ENCODE data around the gene SLCO2B1. TPM values are rescaled to one million over a fixed set of nuclear protein-coding genes. Genes with fewer than 3 reads are reported as not detected.
"Not testable (repeated sequence)": the region's sequence is repeated elsewhere in the genome, so short reads cannot be mapped to it uniquely, and the experiment has no call there.

The SLCO2B1 gene, protein sequence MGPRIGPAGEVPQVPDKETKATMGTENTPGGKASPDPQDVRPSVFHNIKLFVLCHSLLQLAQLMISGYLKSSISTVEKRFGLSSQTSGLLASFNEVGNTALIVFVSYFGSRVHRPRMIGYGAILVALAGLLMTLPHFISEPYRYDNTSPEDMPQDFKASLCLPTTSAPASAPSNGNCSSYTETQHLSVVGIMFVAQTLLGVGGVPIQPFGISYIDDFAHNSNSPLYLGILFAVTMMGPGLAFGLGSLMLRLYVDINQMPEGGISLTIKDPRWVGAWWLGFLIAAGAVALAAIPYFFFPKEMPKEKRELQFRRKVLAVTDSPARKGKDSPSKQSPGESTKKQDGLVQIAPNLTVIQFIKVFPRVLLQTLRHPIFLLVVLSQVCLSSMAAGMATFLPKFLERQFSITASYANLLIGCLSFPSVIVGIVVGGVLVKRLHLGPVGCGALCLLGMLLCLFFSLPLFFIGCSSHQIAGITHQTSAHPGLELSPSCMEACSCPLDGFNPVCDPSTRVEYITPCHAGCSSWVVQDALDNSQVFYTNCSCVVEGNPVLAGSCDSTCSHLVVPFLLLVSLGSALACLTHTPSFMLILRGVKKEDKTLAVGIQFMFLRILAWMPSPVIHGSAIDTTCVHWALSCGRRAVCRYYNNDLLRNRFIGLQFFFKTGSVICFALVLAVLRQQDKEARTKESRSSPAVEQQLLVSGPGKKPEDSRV
- 10 to 100 TPM in 7 of 10 donors, 1 to 10 TPM in 3; 9.1 to 19.4 (median 11.7) TPM for polyA plus RNA-seq (ENCODE audit: insufficient read length in 10 of 10)
- long read RNA-seq, donor 1, full-length matches to known transcripts: 6 of 6 reads
- long read RNA-seq, donor 1, partial matches to known transcripts: 0 of 6 reads
- long read RNA-seq, donor 1, other reads (novel, unspliced or antisense): 0 of 6 reads
- long read RNA-seq, donor 2, full-length matches to known transcripts: 4 of 4 reads
- long read RNA-seq, donor 2, partial matches to known transcripts: 0 of 4 reads
- long read RNA-seq, donor 2, other reads (novel, unspliced or antisense): 0 of 4 reads
- long read RNA-seq, donor 3: 0 reads
- long read RNA-seq, donor 4, full-length matches to known transcripts: 11 of 11 reads
- long read RNA-seq, donor 4, partial matches to known transcripts: 0 of 11 reads
- long read RNA-seq, donor 4, other reads (novel, unspliced or antisense): 0 of 11 reads
- long read RNA-seq, donor 5, full-length matches to known transcripts: 22 of 22 reads
- long read RNA-seq, donor 5, partial matches to known transcripts: 0 of 22 reads
- long read RNA-seq, donor 5, other reads (novel, unspliced or antisense): 0 of 22 reads
- long read RNA-seq, donor 6, full-length matches to known transcripts: 7 of 7 reads
- long read RNA-seq, donor 6, partial matches to known transcripts: 0 of 7 reads
- long read RNA-seq, donor 6, other reads (novel, unspliced or antisense): 0 of 7 reads
- long read RNA-seq, donor 7, full-length matches to known transcripts: 5 of 5 reads
- long read RNA-seq, donor 7, partial matches to known transcripts: 0 of 5 reads
- long read RNA-seq, donor 7, other reads (novel, unspliced or antisense): 0 of 5 reads
- long read RNA-seq, donor 8, full-length matches to known transcripts: 4 of 4 reads
- long read RNA-seq, donor 8, partial matches to known transcripts: 0 of 4 reads
- long read RNA-seq, donor 8, other reads (novel, unspliced or antisense): 0 of 4 reads
- long read RNA-seq, donor 9, partial matches to known transcripts: 0 of 3 reads
- long read RNA-seq, donor 9, other reads (novel, unspliced or antisense): 0 of 3 reads

- peak in 1 of 3 donors; percentile 45 for DNase-seq
Measured at GRCh38 chr11:75150879-75151278, at the start of gene SLCO2B1. TSS of gene SLCO2B1 (plus strand) at chr11:75151107. CDS start at chr11:75151382, 275 bp downstream.

GRCh38 chr11:75101424-75102128, 49.3 kb upstream of the SLCO2B1 start:
- DNase-seq: no peak

DNA sequence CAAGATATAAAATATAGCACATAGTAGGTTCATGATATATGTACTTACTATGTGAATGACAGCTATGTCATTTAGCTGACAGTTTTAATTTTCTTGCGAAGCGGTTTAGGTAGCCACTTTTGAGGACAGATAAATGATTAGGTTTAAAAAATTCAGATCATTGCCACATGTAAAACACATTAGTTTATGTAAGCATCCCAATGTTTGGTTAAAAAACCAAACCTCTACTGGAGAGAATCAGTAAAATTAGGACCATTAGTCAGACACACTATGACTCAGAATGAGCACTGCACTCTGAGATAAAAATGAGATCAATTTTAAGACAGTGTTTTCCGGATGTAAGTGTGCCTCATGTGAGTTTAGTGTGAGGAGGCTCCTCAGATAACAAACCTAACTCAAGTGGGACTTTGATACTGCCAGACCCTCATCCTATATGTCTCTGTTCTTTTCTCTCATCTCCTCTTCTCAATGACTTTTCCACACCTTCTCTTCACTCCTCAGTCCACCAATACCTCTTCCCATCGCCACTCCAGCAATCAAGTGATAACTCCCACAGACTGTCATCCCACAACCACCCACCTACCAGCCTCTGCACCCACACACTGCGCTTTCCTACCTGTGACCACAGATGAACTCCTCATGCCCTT, 47.4 kb upstream of the SLCO2B1 start:
- DNase-seq: peak in 1 of 3 donors; percentile 12

DNA sequence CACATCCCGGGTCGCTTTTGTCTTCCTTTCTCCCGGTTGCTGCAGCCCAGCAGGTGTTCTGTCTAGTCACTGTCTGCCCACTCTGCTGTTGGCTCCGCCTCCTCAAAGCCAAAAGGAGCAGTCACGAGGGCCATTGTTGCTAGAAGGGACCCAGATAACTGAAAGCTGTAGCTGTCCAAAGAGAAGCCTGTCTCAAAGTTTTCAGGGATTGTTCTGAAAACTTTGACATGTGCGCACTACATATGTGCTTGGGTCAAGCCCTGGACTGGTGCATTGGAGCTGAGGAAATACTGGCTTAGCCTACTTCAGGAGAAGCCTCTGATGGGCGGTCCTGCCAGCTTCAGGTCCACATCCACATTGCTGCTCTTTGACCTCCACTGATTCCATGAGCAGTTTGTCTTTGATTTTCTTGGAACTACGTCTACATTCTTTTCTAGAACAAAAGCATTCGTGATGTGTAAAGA, 45.4 kb upstream of the SLCO2B1 start:
- no peak for DNase-seq

- DNase-seq: not testable (repeated sequence)
Measured at GRCh38 chr11:75105967-75106681, 44.8 kb upstream of the SLCO2B1 start.

DNA sequence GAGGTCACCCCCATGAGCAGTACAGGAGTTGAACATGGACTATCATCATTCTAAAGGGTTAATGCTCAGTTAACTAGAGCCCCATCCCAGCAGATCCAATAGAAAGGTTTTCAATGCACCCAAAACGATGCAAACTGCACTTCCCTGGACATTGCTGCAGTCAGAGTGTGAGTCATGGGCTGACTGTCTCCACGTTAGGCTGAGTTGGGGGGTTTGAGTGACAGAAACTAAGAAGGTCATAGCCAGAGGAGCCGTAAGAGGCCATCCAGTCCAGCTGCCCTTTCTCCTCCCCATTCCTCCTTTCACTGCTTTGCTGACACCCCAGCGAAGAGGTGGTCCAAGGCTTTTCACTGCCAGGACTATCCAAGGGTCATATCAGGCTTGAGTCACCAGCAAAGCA, 43.7 kb upstream of the SLCO2B1 start:
- no peak for DNase-seq

GRCh38 chr11:75112200-75112599, 38.7 kb upstream of the SLCO2B1 start:
- DNase-seq: no peak

DNA sequence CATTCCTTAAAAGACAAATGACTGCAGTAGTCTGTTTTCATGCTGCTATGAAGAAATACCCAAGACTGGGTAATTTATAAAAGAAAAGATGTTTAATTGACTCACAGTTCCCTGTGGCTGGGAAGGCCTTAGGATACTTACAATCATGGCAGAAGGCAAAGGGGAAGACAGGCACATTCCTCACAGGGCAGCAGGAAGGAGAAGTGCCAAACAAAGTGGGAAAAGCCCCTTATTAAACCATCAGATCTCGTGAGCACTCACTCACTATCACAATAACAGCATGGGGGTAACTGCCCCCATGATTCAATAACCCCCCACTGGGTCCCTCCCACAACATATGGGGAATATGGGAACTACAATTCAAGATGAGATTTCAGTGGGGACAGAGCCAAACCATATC, 37.9 kb upstream of the SLCO2B1 start:
- no peak for DNase-seq

GRCh38 chr11:75114465-75114864, 36.4 kb upstream of the SLCO2B1 start:
- no peak for DNase-seq

DNA sequence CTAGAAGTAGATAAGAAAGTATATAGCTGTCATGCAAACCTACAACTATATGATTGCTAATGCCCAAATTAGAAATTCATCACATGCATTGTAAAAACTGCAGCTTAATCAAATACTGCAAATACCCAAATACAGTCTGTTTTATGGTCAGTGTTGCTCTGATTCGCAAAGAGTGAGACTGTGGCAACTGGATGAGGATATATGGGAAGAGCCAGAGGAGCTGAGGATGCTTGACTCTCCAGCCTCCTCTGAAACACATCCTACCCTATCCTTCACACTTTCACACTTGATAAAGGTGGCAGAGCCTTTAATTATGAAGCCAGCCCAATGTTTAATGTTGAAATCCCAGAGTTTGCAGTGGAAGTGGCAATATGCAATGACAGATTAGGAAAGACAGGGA, 32.3 kb upstream of the SLCO2B1 start:
- no peak for DNase-seq

- DNase-seq: no peak
Measured at GRCh38 chr11:75126564-75126963, 24.3 kb upstream of the SLCO2B1 start.

DNA sequence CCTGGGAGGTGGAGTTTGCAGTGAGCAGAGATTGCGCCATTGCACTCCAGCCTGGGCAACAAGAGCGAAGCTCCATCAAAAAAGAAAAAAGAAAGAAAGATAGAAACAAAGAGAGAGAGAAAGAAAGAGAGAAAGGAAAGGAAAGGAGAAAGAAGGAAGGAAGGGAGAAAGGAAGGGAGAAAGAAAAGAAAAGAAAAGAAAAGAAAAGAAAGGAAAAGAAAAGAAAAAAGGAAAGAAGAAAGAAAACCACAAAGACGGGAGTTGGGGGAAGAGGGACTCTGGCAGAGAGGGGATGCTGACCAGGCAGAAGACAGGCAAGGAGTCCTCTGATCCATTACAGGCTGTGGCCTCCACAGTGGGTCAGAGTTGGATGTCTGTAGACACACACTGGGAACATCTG, 18.8 kb upstream of the SLCO2B1 start:
- no peak for DNase-seq

GRCh38 chr11:75133976-75134375, 16.9 kb upstream of the SLCO2B1 start:
- no peak for DNase-seq

DNA sequence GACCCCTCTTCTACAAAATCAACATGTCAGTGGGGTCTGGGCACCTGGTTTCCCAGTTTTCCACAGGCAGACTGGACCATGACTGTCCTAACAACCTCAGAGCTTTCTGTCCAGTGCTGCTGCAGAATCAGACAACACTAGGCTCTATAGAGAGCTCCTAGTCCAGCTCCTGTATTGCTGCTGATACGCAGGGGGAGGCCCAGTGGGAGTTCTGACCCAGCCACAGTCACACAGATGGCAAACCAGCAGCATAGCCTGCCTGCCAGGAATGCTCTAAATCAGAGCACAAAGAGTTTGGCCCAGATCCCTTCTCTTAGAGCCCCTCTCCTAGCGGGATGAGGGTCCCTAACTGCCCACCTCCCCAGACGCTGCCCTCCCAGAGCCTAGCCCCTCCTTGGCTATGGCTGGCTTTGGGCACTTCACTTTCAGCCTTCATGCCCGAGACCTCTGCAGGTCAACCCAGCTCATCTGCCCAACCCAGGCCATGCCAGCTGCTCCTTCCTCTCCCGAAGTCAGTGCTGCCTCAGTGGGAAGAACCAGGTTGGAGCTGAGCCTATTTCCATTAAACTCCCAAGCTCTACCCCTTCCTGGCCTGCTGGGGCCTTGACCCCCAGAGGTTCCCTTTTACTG, 15.8 kb upstream of the SLCO2B1 start:
- no peak for DNase-seq

GRCh38 chr11:75135651-75136050, 15.3 kb upstream of the SLCO2B1 start:
- DNase-seq: no peak

- DNase-seq: peak in 2 of 3 donors; percentile 63 to 73
Measured at GRCh38 chr11:75140269-75141138, 10.4 kb upstream of the SLCO2B1 start.

GRCh38 chr11:75141166-75141565, 9.7 kb upstream of the SLCO2B1 start:
- no peak for DNase-seq
